Heart right ventricle (tissue), 16 donors: ENCODE results near the gene CCDC174. TPM values are rescaled to one million over a fixed set of nuclear protein-coding genes. Genes with fewer than 3 reads are reported as not detected.

ENCODE experiments used
- ATAC-seq, 8 donors: fragments of 200-7000 bp; cut with Tn5 transposase; one replicate each; pipeline ENCODE4 v1.9.1; 2020; ENCODE audit warnings: mild to moderate bottlenecking in 8 of 8, moderate library complexity in 8 of 8, moderate number of reproducible peaks in 1 of 8
- DNase-seq, 2 donors: peaks; one replicate each; pipeline ENCODE4 v3.0.0-alpha.2; 2020
- H3K27ac ChIP-seq, 10 donors: fragments of 200-600 bp; sonication (generic) in 2 of 10; one replicate each; pipeline versions ENCODE4 v1.5.0 to v1.8.0; 2020 to 2022; ENCODE audit warnings: mild to moderate bottlenecking in 3 of 10
- H3K27me3 ChIP-seq, 7 donors: fragments of 200-600 bp; one replicate each; pipeline ENCODE4 v1.8.0; 2021 to 2022; ENCODE audit warnings: mild to moderate bottlenecking in 2 of 7
- H3K36me3 ChIP-seq, 9 donors: fragments of 200-600 bp; sonication (generic) in 1 of 9; one replicate each; pipeline versions ENCODE4 v1.5.0 to v1.8.0; 2020 to 2022; ENCODE audit warnings: mild to moderate bottlenecking in 2 of 9
- H3K4me1 ChIP-seq, 9 donors: fragments of 200-600 bp; sonication (generic) in 1 of 9; one replicate each; pipeline versions ENCODE4 v1.5.0 to v1.8.0; 2020 to 2022; ENCODE audit warnings: mild to moderate bottlenecking in 4 of 9
- H3K4me3 ChIP-seq, 10 donors: fragments of 200-600 bp; sonication (generic) in 2 of 10; one replicate each; pipeline versions ENCODE4 v1.5.0 to v1.8.0; 2020 to 2022; ENCODE audit warnings: mild to moderate bottlenecking in 7 of 10, moderate library complexity in 2 of 10
- H3K9me3 ChIP-seq, 11 donors: fragments of 200-600 bp in 10 of 11; sonication (generic) in 2 of 11; one replicate each; pipeline versions ENCODE4 v1.5.0 to v1.8.0; 2013 to 2022; ENCODE audit warnings: mild to moderate bottlenecking in 2 of 11, control low read depth in 1 of 11, moderate library complexity in 1 of 11
- WGBS, 2 donors: extraction: QIAGEN DNeasy Blood & Tissue Kit; methylation state at CpG; one replicate each; pipeline ENCODE4 v1.1.7; 2013; ENCODE audit warnings: inconsistent platforms in 1 of 2; 5-methylcytosine and 5-hydroxymethylcytosine counted together
- intact Hi-C, 10 donors: fragments of 100-400 bp; cut with DNase I; formaldehyde crosslinking; loops; one replicate each; pipeline versions ENCODE4 v1.11.1 to v1.14.2; 2022
- polyA plus RNA-seq, 2 donors: library from polyadenylated mRNA; stranded (reverse); fragments of 200-250 nt; gene quantifications; one replicate each; pipeline ENCODE4 v1.2.3, GENCODE V29; 2013
- total RNA-seq, 10 donors: library from RNA; stranded (reverse); fragmentation: NEBNext Ultra II Directional in 3 of 10; extraction: Animal tissue kit (Norgen Biotek cat#: 25700) in 3 of 10; gene quantifications; one replicate each; pipeline versions ENCODE4 v1.2.1 to v1.2.4, GENCODE V29; 2021 to 2023
- TF ChIP-seq, protein P1 (sequence below), 9 donors: fragments of 200-600 bp; sonication (generic) in 2 of 9; IDR thresholded peaks; one replicate each; pipeline versions ENCODE4 v1.5.0 to v1.8.0; 2021 to 2022; ENCODE audit warnings: antibody characterized with exemption in 9 of 9, mild to moderate bottlenecking in 5 of 9, moderate library complexity in 1 of 9
- donor health status: Arrhythmogenic right ventricular cardiomyopathy.
- donor health status: ischemic (EF 13 %, LVEDD 7.1; RV severe dilation, severe dysfunction).
- donor health status: healthy with polysubstance abuse.
- donor health status: DM: no; HTN: yes; CAD: no.
- donor health status: DM: no; HTN: no; CAD: no.
- donor health status: ischemic (EF 25% LVEDD 6.9; RV normal size, moderate dysfunction).
- donor health status: ischemic (EF 25% LVEDD 5.7; RV mildly dilated, moderate dysfunction).
- donor health status: healthy.
- donor health status: DM: yes; HTN: yes; CAD: no.
- donor health status: Ischemic cardiomyopathy.
- donor health status: ischemic (EF 35%, LVEDD 5.7; RV mildly dilated, moderate dysfunction).
- donor health status: nonischemic (EF 11% LVEDD 7.7; RV severe dilation, severe dysfunction).
- donor health status: DM: yes; HTN: yes; CAD: no.
- donor health status: PGD.
- donor health status: ischemic (EF 29% LVEDD 5.4; RV normal size, mild dysfunction).
- donor health status: nonischemic (EF 23%, LVEDD 6.1; RV moderate dilation, normal function).

Gene CCDC174
- total and polyA plus RNA-seq, 12 donors: 10.0 to 18.6 (median 11.6) TPM

DNA sequence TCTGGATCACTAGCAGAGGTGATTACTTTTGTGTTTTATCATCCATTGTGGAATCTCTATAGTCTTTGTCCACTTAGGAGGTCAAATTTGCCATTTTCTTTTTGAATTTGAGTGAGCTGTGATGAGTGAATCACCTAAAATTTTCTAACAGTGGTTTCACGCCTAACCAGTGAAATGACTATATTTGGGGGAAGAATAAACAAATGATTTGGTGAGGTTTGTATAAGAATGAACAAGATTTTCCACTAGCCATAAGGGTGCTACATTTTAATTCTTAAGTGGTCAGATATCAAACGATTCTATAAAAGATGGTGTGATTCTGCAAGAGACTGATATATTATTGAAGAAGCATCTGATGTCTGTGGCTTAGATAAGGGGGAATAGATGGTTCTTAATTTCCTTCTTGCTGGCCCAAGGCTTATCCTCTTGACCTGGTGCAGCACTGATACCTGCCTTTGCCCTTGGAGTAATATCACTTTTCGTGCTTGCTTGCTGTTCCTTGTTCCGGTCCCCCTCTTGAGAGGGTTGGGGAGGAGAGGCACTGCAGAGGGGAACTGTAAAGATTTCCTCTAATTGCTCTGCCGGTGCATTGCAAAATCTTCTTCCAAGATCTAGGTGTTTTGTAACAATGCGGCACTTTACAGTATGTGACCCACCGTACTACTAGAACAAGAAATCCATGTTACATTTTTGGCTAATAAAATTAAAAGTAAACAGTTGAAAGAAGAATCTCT, 37.9 kb downstream of the CCDC174 start:
- TF ChIP-seq, protein P1, sequence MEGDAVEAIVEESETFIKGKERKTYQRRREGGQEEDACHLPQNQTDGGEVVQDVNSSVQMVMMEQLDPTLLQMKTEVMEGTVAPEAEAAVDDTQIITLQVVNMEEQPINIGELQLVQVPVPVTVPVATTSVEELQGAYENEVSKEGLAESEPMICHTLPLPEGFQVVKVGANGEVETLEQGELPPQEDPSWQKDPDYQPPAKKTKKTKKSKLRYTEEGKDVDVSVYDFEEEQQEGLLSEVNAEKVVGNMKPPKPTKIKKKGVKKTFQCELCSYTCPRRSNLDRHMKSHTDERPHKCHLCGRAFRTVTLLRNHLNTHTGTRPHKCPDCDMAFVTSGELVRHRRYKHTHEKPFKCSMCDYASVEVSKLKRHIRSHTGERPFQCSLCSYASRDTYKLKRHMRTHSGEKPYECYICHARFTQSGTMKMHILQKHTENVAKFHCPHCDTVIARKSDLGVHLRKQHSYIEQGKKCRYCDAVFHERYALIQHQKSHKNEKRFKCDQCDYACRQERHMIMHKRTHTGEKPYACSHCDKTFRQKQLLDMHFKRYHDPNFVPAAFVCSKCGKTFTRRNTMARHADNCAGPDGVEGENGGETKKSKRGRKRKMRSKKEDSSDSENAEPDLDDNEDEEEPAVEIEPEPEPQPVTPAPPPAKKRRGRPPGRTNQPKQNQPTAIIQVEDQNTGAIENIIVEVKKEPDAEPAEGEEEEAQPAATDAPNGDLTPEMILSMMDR (IDR thresholded peaks at IDR 0.05): no peak
- DNase-seq (no peak), ATAC-seq (no peak)
- Histone ChIP-seq H3K4me3 (no peak overlapping the region), H3K9me3 (peaks cover 0 to 20% (median 6%) of the 10 kb centered on the region in 11 donors), H3K4me1 (peaks cover 0 to 7% (median 0%) of the 10 kb centered on the region in 9 donors), H3K36me3 (no peaks in the 10 kb centered on the region), H3K27me3 (peaks cover 0 to 6% (median 0%) of the 10 kb centered on the region in 7 donors), H3K27ac (no peak overlapping the region)
- intact Hi-C loops: no loop called here
- WGBS, 2 donors: 78 to 80% methylated on average over 7 of the region's 7 CpGs

DNA sequence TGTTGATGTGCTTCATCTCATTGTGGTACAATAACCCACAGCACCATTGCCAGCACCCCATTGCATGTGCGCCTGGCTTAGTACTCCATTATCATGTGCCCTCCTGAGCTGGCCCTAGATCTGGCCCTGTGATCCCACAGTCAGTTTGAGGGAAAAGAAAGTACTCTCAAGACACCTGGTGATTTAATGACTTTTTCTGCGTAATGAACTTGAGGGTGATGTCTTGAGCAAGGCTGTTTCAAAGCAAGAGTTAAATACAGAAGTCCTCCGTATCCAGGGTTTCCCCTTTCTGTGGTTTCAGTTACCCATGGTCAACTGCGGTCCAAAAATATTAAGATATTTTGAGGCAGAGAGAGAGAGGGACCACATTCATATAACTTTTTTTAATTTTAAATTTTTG, 39.7 kb downstream of the CCDC174 start:
- peaks cover 0 to 6% (median 0%) of the 10 kb centered on the region in 7 donors for H3K27me3 ChIP-seq
- DNase-seq: no peak
- 89 to 93% methylated on average over 4 of the region's 4 CpGs for WGBS, 2 donors

DNA sequence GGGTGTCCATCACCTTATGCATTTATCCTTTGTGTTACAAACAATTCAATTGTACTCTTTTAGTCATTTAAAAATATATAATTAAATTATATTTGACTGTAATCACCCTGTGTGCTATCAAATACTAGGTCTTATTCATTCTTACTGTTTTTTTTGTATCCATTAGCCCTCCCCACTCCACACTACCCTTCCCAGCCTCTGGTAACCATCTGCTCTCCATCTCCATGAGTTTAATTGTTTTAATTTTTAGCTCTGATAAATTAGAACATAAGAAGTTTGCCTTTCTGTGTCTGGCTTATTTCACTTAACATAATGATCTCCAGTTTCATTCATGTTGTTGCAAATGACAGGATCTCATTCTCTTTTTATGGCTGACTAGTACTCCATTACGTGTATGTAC, 40.2 kb downstream of the CCDC174 start:
- Histone ChIP-seq H3K9me3 (peaks cover 0 to 20% (median 6%) of the 10 kb centered on the region in 11 donors), H3K4me3 (no peak overlapping the region), H3K27me3 (peaks cover 0 to 6% (median 0%) of the 10 kb centered on the region in 7 donors), H3K36me3 (no peaks in the 10 kb centered on the region), H3K27ac (no peak overlapping the region), H3K4me1 (peaks cover 0 to 7% (median 0%) of the 10 kb centered on the region in 9 donors)
- DNase-seq: no peak
- 95 to 100% methylated on average over 1 of the region's 1 CpG for WGBS, 2 donors
- intact Hi-C loops: no loop called here
- TF ChIP-seq, protein P1 (IDR thresholded peaks at IDR 0.05): no peak
- no peak for ATAC-seq

More for the DNA sequence above, 39.7 kb downstream of the CCDC174 start:
- TF ChIP-seq, protein P1 (IDR thresholded peaks at IDR 0.05): no peak
- no peak for ATAC-seq
- intact Hi-C loops: no loop called here
- peaks cover 0 to 20% (median 6%) of the 10 kb centered on the region in 11 donors for H3K9me3 ChIP-seq
- no peak overlapping the region for H3K27ac ChIP-seq
- H3K4me1 ChIP-seq: peaks cover 0 to 7% (median 0%) of the 10 kb centered on the region in 9 donors
- H3K36me3 ChIP-seq: no peaks in the 10 kb centered on the region
- H3K4me3 ChIP-seq: no peak overlapping the region

DNA sequence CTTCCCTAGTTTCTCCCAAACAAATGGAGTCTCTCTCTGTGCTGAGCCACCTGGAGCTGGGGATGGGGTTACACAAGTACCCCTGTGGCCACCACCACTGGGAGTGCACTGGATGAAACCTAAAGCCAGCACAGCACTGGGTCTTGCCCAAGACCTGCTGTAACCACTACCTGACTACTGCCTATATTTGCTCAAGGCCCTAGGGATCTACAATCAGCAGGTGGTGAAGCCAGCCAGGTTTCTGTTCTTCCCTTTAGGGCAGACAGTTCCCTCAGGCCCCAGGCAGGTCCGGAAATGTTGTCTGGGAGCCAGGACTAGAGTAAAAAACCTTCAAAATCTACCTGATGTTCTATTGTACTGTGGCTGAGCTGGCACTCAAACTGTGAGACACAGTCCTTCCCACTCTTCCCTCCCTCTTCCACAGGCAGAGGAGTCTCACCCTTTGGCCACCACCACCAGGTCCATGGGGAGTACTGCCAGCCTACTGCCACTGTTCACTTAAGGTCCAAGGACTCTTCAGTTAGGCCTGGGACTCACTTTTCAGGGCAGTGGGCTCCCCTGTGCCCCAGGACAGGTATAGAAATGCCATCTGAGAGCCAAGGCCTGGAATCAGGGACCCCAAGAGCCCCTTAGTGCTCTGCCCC, 47.2 kb downstream of the CCDC174 start:
- intact Hi-C loops: no loop called here
- ATAC-seq (no peak), DNase-seq (no peak)
- Histone ChIP-seq H3K4me1 (peaks cover 0 to 2% (median 0%) of the 10 kb centered on the region in 9 donors), H3K27me3 (no peaks in the 10 kb centered on the region), H3K4me3 (no peak overlapping the region), H3K27ac (no peak overlapping the region), H3K9me3 (peaks cover 0 to 4% (median 0%) of the 10 kb centered on the region in 11 donors), H3K36me3 (no peaks in the 10 kb centered on the region)
- WGBS, 2 donors: 94 to 98% methylated on average over 1 of the region's 1 CpG
- TF ChIP-seq, protein P1 (IDR thresholded peaks at IDR 0.05): no peak
